Fibroblast of the aortic adventitia (primary cell): Measurements from ENCODE around the gene RTL10. TPM values are rescaled to one million over a fixed set of nuclear protein-coding genes. Genes with fewer than 3 reads are reported as not detected.

ENCODE experiments used
- DNase-seq: peaks from one replicate; pipeline ENCODE4 v3.0.0-alpha.2; 2010; ENCODE audit warnings: low read depth
- H3K4me3 ChIP-seq: 2 replicates; pipeline ENCODE4 v1.5.1; 2011; ENCODE audit warnings: low read depth, mild to moderate bottlenecking, control low read depth, low read length, moderate library complexity
- total RNA-seq: library from RNA; depleted of rRNA; stranded (reverse); fragments of >200 nt; gene quantifications from 2 replicates; pipeline ENCODE4 v1.2.3, GENCODE V29; 2012; ENCODE audit warnings: low replicate concordance
- TF ChIP-seq, protein P1 (sequence below): IDR thresholded peaks from 2 replicates; pipeline ENCODE4 v1.5.1; 2011; ENCODE audit warnings: mild to moderate bottlenecking, low read length, control low read depth, inconsistent platforms; ENCODE audit not compliant: insufficient read depth

RTL10 gene, protein sequence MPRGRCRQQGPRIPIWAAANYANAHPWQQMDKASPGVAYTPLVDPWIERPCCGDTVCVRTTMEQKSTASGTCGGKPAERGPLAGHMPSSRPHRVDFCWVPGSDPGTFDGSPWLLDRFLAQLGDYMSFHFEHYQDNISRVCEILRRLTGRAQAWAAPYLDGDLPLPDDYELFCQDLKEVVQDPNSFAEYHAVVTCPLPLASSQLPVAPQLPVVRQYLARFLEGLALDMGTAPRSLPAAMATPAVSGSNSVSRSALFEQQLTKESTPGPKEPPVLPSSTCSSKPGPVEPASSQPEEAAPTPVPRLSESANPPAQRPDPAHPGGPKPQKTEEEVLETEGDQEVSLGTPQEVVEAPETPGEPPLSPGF
- total RNA-seq: 5.9 and 10.8 TPM in 2 replicates

DNA sequence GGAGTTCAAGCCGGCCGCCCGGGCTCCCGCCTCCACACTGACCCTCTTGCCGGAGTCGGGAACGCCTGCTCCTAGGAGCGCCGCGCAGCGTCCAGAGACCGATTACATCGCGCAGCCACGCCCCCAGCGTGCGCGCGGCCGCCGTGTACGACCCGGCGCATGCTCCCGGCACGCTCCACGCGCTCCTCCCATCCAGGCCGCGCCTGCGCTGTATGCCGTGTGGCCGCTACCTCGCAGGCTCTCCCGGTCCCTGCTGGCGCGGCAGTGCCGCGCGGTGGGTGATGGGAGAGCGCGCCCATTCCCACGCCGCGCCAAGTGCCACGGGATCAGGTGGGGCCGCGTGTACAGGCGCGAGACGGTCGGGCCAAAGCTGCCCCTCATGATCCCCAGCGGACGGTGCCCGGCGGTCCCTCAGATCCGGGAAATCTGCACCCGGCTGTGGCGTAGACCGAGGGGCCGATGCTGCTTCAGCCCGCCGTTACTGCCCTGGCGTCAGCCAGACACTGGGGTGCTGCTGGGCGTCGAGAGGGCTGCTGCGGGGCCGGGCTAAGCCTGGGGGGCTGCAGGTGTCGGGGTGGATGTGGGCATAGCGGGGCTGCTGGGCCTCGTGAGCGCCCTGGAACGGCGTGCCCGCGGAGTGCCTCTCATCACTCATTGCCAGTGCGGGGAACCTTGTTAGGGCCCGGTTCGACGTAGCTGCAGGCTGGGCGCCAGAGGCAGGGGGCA is at the start of gene RTL10, which contains the start of gene GNB1L:
RTL10 (minus strand) TSS at position 97 of the 726 bp plus-strand sequence. CDS start 2,613 bp downstream, outside the sequence.
GNB1L (minus strand) TSS at position 97 of the 726 bp plus-strand sequence. CDS start 33,519 bp downstream, outside the sequence.
- peak; percentile 95 for DNase-seq
- TF ChIP-seq, protein P1, sequence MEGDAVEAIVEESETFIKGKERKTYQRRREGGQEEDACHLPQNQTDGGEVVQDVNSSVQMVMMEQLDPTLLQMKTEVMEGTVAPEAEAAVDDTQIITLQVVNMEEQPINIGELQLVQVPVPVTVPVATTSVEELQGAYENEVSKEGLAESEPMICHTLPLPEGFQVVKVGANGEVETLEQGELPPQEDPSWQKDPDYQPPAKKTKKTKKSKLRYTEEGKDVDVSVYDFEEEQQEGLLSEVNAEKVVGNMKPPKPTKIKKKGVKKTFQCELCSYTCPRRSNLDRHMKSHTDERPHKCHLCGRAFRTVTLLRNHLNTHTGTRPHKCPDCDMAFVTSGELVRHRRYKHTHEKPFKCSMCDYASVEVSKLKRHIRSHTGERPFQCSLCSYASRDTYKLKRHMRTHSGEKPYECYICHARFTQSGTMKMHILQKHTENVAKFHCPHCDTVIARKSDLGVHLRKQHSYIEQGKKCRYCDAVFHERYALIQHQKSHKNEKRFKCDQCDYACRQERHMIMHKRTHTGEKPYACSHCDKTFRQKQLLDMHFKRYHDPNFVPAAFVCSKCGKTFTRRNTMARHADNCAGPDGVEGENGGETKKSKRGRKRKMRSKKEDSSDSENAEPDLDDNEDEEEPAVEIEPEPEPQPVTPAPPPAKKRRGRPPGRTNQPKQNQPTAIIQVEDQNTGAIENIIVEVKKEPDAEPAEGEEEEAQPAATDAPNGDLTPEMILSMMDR: peak; percentile 8
- H3K4me3 ChIP-seq: peak within 1 kb of the TSS; percentile 91

DNA sequence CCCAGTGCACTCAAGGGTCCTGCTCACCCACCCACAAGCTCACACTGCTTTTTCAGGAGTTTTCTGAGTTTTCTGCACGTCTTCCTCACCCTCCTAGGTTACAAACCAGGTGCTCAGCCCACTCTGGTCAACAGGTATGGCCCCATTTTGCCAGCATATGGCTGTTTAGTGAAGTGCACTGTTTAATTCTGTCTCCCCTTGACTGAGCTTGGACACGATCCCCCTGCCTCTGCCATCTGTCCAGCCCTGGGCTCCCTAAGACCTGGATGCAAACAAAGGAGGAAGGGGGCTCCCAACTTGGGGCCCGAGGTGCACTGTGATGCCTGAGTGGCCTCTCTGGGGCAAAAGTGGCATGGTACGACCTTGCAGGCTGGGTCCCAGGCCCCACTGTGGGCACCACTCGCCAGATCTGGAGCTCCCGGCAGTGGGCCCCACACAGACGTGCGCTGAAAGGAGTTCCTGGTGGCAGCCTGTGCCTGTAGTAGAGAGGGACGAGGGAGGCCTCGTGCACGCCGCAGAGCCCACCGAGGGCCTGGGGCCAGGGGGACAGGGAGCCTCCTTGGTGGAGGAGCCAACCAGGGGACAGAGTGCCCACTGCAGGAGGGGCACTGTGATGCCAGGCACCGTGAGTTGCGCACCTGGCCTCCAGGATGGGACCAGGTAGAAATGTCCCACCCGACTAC is 49.6 kb upstream of the RTL10 start:
- TF ChIP-seq, protein P1: no peak
- H3K4me3 ChIP-seq: no peak overlapping the region
- DNase-seq: no peak

DNA sequence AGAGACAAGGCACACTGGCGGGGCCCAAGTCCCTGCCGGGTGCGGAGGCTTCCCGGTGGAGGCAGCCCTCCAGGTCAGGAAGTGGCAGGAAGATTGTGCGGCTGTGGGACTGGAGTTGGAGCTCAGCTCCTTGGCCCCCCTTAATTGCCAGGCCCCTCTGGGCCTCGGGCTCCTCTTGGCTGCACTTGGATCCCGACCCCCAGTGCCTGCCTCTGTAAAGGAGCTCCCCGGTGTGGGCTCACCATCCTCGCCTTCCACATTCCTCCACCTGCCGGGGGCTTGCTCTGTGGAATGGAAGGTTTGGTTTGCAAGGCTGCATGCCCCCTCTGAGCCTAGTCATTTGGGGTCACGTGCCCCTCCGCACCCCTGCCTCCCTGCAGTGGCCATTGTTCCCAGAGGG is 48.8 kb upstream of the RTL10 start:
- no peak overlapping the region for H3K4me3 ChIP-seq
- no peak for DNase-seq
- TF ChIP-seq, protein P1: no peak

DNA sequence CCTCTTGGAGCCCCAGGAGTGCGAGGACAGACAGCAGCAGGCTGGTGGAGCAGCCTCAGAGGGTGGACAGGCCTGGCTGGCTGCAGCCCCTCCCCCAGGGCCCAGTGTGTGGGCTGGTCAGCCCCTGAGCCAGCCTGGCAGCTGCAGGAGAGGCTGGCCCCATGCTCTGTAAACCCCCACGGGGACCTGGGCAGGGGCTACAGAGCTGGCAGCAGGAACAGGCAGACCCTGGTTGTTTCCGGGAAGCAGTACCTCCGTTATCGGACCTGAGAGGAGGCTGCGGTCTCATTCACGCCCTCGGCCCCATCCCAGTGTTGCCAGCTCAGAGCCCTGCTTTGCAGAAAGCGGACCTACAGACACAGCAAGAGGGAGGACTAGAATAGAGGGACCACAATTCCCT is 48.4 kb upstream of the RTL10 start:
- H3K4me3 ChIP-seq: no peak overlapping the region
- TF ChIP-seq, protein P1: no peak
- no peak for DNase-seq

DNA sequence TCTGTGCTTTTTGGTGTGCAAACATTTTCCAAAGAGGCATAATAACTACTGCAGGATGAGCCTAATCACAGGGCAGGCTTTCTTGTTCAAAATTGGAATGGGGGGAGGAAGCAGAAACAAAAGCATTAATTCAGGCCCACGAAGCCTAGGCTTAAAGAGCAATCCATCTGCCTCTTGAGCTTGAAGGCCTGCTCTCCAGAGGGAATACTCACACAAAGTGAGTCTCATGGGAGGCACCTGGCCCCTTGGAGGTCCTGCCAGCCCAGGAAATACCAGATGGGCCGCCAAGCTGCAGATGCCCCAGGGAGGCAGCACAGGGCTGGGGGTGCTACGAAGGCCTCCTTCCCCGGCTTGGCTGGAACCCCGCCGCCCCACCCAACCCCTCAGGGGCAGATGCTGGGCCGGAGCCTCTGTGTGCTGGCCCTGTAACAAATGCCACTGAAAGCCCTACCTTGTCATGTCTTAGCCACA is 47.6 kb upstream of the RTL10 start:
- TF ChIP-seq, protein P1: no peak
- no peak for DNase-seq
- no peak overlapping the region for H3K4me3 ChIP-seq

DNA sequence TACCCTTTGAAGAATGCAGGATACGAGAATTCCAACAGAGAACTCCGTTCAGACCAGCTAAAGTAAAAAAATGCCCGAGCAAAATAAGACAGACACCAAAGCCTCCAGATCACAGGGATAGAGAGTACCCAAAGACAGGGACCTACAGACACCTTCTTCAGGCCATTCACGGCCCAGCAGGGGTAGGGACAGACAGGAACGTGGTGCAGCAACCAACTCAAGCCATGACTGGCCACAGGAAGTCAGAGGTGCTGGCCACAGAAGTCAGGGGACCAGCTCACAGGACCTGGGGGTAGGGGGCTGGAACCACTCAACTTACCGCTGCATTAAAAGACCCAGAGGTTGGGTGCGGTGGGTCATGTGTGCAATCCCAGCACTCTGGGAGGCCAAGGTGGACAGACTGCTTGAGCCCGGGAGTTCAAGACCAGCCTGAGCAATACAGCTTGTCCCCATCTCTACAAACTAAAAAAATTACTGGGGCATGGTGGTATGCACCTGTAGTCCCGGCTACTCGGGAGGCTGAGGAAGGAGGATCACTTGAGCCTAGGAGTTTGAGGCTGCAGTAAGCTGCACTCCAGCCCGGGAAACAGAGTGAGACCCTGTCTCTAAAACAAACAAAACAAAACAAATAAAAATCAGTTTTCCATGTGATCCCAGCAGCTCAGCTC is 47.0 kb upstream of the RTL10 start:
- DNase-seq: no peak
- TF ChIP-seq, protein P1: no peak
- no peak overlapping the region for H3K4me3 ChIP-seq
